GM19328 (cell line): Measurements from ENCODE around the gene RBX1.
"Not testable (repeated sequence)": the region's sequence is repeated elsewhere in the genome, so short reads cannot be mapped to it uniquely, and the experiment has no call there.

Experiments used
- ATAC-seq: cut with Tn5 transposase; IDR thresholded peaks from one replicate; pipeline ENCODE4 v1.9.1; 2021; ENCODE audit warnings: mild to moderate bottlenecking, moderate library complexity; ENCODE audit not compliant: unreplicated experiment

RBX1 gene

DNA sequence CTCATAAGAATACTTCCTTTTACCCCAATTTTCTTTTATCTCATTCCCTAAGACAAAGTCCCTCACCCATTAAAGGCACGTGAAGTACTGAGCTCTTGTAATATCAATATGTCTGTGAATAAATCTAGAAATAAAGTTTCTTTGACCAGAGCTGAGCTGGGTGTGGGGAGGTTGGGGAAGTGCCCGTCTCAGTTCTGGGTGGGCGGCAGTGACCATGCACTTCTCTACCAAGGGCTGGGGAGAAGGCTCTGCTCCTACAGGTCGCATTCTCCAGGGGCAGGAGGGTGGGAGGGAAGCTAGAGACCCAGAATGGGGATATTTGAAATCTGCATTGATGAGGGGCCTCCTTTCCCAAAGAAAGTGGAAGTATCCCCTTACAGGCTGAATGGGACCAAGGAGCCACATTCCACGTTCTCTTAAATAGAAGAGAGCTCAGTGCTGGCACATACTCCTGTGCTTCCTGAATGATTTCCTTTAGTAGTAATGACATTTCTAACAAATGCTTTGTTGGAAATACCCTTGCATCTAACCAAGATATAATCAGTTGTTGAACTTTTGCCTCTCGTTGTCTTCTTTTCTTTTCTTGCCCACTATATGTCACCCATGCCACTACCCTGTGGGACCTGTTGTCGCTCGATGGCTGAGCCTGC, 16.1 kb downstream of the RBX1 start:
- ATAC-seq: no peak

DNA sequence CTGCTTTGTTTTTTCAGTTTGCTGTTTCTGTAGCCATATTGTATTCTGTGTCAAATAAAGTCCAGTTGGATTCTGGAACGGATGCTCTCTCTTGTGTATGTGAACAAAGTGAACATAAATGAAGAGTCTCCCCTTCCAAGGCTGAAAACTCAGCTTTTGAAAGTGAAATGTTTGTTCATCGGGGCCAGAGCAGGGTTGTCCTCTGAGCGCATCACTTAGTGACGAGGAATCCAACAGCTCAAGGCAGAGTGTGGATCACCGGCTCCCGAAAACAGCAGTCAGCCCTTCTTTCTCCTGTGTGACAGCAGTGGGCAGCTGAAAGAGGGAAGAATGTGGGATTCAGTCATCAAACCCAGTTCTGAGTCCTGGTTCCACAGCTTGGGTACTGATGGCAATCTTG, 21.4 kb downstream of the RBX1 start:
- no peak for ATAC-seq

DNA sequence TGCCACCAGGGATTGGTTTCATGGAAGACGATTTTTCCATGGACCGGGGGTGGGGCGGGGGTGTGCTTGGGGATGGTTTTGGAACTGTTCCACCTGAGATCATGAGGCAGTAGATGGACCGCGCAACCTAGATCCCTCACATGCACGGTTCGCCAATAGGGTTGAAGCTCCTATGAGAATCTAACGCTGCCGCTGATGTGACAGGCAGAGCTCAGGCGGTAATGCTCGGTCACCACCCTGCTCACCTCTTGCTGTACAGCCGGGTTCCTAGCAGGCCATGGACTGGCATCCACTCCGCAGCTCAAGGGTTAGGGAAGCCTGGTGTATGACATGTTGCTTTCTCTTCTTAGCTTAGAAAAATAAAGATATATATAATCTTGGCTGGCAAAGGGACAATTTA, 22.0 kb downstream of the RBX1 start:
- ATAC-seq: no peak

DNA sequence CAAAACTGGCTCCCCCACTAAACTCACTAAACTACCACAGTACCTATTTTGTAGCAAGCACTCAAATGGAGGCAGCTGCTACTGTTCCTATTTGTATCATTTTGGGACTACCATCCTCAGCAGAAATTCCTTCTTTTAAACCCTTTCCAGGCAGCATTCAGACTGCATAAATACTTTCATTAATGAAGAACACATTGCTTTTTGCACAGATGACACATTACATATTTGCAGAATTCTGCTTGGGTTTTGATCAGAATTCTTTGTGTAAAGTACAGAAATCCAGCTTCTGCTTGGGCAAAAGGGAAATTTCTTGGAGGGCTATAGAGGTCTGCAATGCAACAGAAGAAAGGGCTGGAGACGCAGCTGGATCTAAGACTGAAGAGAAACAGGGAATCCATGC, 24.2 kb downstream of the RBX1 start:
- no peak for ATAC-seq

DNA sequence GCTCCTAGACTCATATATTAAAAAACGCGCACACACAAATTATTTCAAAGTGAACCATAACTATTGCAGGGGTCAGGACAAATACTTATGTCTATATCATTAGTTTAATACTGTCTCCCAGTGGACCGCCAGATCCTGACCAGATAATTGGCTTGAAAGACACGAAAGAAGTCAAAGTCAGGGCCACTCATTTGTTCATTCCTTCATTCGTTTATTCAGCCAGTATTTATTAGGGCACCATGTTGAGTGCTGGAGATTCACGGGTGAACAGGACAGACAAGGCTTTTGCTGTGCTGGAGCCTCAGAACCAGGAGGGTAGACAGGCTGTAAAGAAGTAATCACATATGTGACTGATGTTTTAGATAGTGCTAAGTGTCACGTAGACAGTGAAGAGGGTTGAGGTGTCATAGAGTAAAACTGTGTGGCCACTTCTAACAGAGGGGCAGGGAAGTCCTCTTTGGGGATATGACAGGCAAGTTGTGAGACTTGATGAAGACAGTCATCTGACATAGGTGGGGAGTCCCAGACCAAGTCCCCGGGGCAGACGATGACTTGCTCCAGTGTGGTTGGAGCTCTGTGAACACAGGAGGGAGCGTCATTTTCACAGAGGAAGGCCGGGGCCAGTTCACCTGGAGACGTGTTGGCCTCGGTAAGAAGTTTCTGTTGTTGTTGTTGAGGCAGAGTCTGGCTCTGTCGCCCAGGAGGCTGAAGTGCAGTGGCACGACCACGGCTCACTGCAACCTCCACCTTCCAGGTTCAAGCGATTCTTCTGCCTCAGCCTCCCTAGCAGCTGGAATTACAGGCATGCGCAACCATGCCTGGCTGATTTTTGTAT, 25.9 kb downstream of the RBX1 start:
- no peak for ATAC-seq

DNA sequence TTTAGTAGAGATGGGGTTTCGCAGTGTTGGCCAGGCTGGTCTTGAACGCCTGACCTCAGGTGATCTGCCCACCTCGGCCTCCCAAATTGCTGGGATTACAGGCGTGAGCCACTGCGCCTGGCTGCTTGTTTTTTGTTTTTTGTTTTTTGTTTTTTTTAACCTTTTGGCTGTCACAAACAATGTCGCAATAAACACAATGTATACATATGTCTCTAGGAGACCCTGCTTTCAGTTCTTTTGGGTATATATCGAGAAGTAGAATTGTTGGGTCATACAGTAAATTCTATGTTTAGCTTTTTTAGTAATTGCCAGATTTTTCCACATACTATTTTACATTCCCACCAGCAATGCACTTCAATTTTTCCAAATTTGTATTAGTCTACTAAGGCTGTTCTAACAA, 28.0 kb downstream of the RBX1 start:
- ATAC-seq: no peak

DNA sequence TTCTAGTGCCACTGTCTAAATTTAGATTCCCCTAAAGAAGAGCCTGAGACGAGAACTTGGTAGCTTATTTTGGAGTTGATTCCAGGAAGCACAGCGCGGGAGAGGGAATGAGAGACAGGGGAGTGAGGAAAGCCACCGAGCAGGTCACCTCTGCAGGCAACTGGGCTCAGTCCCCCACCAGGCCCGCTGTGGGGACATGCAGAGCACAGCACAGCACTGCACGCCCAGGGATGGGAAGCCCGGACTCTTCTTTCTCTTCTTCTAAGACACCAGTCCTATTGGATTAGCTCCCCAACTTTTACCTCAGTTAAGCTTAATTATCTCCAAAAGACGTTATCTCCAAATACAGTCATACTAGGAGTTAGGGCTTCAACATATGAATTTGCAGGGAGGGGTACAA, 28.7 kb downstream of the RBX1 start:
- ATAC-seq: no peak

DNA sequence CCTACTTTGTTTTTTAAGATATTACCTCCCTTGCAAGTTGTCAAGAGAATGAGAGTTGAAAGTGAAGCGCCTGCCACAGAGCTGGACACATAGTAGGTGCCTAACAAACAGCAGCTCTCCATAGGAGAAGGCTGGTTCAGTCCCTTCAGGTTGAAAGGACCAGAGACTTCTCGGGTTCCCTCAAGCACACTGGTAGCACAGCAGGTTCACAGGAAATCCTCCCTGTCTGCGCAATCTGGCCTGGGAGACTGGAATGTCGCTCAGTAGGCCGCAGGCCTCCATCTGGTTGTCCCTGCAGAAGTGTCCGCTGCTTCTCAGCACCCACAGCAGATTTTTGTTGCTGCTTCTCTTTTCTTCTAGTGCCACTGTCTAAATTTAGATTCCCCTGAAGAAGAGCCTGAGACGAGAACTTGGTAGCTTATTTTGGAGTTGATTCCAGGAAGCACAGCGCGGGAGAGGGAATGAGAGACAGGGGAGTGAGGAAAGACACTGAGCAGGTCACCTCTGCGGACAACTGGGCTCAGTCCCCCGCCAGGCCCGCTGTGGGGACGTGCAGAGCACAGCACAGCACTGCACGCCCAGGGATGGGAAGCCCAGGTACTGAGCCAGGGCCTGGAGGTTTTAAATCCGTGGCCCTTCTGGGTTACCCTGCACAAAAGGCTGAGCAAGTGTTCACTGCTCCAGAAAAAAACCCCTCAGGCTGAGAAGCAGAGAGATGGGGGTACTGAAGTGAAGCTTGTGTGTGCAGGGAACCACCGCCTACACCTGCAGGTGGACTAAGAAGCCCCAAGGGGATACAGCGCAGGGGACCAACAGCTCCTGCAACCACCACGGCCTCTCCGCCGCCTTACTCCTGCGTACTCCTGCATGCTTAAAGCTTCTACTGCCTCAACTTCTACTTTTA, 31.6 kb downstream of the RBX1 start:
- ATAC-seq: no peak

DNA sequence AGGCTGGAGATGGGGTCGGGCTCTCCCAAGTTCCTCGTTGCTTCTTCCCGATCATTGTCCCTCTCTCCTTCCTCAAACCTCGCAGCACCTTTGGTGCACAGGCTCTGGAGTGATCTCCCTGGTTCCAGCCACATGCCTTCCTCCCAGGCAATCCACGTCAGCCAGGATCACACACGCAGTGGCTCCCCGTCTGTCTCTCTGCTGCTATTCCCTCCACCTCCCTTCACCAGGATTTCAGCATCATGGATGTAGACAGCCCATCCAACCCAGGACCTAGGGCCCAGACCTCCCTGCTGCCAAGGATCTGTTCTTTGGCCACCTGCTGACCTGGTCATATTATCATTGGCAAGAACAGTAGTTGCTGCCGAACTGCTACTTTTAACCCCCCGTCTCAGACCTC, 40.1 kb downstream of the RBX1 start:
- ATAC-seq: no peak

DNA sequence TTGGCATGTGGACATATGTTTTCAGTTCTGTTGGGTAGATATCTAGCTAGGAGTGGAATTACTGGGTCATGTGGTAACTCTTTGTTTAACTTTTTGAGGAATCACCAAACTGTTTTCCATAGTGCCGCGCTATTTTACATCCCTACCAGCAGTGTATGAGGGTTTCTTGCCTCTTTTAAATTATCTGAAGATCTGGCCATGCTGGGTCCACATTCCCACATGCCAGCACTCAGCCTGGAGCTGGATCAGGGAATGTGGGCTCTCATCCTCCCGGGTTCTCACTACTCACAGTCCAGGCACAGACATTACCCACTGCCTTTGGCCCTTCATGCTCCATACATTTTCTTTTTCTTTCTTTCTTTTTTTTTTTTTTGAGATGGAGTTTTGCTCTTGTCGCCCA, 44.6 kb downstream of the RBX1 start:
- no peak for ATAC-seq

DNA sequence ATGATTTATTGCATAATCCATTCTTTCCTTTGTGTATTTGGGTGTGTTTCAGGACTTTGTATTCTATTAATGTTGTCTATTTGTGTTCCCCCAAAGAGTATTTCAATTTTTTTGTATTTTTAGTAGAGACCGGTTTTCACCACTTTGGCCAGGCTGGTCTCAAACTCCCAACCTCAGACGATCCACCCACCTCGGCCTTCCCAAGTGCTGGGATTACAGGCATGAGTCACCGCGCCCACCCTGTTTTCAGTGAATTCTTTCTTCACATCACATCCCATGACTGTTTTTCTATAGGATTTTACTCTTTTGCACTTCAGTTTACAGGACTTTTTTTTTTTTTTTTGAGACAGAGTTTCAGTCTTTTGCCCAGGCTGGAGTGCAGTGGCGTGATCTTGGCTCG, 46.3 kb downstream of the RBX1 start:
- ATAC-seq: no peak

DNA sequence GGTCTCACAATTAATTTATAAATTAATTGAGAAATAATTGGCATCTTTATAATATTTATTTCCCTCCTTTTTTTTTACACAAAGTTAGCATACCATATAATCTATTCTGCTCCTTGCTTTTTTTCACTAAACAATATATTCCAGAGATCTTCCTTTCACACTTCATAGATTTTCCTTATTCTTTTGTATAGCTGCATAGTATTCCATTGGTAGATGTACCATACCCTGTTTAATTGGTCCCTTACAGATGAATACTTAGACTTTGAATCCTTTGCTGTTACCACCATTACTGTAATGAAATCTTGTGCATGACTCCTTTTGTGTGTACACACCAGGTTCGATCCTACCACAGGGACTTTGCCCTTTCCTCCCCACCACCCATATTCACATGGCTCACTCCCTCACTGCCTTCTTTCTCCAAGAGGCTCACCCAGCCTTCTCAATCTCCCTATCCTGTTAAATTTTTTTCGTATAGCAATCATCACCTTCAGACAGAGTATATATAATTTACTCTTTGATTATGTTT, 48.9 kb downstream of the RBX1 start:
- no peak for ATAC-seq

DNA sequence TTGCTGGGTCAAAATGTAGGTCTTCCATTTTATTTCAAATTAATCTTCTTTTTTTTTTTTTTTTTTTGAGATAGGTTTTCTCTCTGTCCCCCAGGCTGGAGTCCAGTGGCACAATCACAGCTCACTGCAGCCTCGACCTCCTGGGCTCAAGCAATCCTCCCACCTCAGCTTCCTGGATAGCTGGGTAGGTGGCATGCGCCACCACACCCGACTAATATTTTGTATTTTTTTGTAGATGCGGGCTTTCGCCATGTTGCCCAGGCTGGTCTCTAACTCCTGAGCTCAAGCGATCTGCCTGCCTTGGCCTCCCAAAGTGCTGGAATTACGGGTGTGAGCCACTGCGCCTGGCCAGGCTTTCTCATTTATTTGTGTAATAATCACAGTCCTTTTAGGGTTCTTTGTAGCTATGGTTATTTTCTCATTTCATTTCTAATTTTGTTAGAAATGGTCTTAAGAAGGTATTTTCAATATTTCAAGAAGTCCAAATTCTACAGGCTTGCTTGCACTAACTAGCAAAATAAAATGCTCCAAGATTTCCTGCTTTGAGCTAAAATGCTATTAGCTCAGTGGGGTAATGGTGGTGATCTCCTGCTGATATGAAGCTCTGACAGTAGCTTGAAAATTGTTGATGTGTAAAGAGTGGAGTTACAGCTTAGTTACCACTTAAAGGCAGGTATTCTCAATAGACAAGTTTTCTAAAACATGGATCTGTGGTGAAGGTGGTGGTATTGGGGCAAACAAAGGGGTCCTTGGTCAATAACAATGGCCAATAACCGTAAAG, 50.0 kb downstream of the RBX1 start:
- ATAC-seq: no peak

DNA sequence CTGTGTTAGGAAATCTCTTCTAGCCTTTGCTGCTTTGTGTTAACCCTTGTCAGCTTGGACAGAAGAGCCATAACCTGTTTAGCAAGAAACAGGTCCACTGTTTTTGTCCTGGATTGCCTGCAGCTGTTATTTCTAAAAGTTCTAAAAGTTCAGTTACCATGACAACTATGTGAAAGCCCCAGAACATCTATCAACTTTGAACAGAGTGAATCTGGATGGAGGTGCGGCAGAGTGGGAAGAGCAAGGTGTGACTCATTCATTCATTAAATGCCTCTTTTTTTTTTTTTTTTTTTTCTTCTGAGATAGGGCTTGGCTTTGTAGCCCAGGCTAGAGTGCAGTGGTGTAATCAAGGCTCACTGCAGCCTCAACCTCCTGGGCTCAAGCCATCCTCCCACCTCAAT, 50.5 kb downstream of the RBX1 start:
- no peak for ATAC-seq

DNA sequence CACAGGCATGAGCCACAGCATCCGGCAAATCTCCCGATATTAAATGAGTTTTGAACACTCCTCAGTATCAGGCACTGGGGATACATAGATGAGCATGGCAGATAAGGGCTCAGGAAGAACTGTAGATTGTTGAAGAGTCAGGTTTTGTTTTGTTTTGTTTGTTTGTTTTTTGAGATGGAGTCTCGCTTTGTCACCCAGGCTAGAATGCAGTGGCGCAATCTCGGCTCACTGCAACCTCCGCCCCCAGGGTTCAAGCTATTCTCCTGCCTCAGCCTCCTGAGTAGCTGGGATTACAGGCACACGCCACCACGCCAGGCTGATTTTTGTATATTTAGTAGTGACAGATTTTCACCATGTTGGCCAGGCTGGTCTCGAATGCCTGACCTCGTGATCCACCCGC, 51.2 kb downstream of the RBX1 start:
- ATAC-seq: not testable (repeated sequence)

DNA sequence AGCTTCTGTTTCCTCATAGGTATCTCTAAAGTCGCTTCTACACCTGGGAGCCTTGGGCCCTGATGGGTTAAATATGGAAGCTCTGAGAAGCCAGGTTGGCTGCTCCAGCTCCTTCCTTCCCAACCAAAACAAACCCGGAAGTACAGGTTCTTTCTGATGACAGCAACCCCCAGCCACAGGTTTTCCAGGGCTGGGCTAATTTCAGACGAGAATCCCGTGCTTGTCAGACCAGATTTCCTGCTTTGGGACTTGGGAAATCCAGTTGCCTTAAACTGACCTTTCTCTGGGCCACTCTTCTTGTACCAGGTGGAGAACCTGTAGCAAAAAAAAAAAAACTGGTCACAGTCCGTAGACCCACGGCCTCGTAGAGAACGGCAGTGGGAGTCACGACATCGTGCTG, 51.9 kb downstream of the RBX1 start:
- ATAC-seq: no peak

DNA sequence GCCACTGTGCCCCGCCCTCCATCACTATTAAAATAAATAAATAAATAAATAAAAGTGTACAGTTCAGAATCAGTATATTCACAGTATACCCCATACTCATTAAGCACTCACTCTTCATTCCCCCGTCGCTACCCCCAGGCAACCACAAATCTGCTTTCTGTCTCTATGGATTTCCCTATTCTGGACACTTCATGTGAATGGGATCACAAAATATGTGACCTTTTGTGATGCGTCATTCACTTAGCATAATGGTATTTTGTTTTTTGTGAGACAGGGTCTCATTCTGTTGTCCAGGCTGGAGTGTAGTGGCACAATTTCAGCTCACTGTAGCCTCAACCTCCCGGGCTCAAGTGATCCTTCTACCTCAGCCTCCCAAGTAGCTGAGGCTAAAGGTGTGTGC, 52.8 kb downstream of the RBX1 start:
- no peak for ATAC-seq

DNA sequence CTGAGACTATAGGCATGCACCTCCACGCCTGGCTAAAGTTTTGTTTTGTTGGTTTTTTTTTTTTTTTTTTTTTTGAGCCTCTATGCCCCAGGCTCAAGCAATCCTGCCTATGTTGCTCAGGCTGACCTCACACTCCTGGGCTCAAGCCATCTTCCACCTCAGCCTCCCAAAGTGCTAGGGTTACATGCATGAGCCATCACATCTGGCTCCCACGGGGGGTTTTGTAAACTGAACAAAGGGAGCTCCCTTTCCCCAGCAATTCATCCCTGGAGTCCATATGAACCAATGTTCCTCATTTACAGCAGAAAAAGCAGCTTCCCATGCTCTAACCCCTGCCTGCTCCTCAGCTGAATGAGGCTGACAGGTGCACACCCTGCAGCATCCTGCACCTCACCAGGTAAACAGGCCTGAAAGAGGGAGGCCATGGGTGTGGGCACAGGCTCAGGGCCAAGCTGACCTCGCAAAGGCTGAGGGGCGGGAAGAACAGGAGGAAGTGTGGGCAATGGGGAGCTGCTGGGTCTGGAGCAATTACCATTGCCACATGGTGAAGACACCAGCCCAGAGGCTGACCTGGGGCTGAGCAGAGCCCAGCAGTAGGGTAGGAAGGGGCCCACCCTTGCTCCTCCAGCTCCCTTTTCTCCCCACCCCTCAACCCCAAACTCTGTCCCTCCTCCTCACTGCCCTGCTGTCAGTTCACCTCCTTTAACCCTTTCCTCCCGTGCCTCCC, 58.2 kb downstream of the RBX1 start:
- no peak for ATAC-seq

DNA sequence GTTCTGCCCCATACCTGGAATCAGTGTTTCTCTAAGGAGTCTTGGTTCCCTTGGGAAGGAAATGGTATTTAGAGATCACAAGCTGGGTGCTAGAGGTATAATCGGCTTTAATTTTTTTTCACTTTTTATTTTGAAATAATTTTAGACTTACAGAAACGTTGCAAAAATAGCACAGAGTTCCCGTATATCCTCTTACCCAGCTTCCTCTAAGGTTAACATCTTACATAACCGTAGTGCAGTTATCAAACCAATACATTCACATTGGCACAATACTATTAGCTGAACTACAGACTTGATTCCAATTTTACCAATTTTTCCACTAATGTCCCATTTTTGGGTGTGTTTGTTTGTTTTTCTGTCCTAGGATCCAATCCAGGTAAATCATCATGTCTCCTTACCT, 63.8 kb downstream of the RBX1 start:
- ATAC-seq: no peak

DNA sequence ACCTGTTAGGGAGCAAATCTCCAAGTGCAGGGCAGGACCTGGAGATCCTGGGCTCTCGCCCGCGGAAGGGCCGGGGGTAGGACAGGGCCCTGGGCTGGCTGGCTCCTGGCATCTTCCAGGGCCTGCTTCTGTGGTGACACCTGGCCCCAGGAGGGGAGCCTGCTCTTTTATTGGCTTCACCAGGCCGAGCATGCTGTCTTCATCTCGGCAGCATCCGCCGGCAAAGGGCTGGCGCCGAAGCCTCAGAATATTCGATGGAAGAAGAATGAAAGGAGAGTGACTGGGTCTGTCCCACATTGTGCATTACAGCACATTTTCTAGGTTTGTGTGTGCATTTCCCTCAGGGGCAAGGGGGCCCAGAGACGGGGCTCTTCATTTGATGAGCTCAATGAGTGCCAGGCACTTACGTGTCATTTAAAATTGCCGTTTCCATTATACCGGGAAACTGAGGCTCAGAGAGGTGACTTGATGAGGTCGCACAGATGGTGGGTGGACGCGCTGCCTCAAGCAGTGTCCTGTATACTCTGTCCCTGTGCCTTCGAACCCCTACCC, 70.0 kb downstream of the RBX1 start:
- no peak for ATAC-seq
